Nephron progenitor cell (in vitro differentiated cells): ENCODE results near the gene MAPRE2.

Source experiments
- DNase-seq: peaks from one replicate; pipeline ENCODE4 v3.0.0; 2021
- H3K27ac Mint-ChIP-seq: 2 replicates; pipeline ENCODE4 v1.8.0; 2021; ENCODE audit warnings: mild to moderate bottlenecking, moderate library complexity, mixed read lengths
- H3K27me3 Mint-ChIP-seq: 2 replicates; pipeline ENCODE4 v1.8.0; 2021; ENCODE audit warnings: mild to moderate bottlenecking, low read depth, mixed read lengths; ENCODE audit not compliant: poor library complexity
- H3K36me3 Mint-ChIP-seq: 2 replicates; pipeline ENCODE4 v1.8.0; 2021; ENCODE audit warnings: low read depth, mixed read lengths
- H3K4me1 Mint-ChIP-seq: 2 replicates; pipeline ENCODE4 v1.8.0; 2021; ENCODE audit warnings: mixed read lengths
- H3K4me3 Mint-ChIP-seq: 2 replicates; pipeline ENCODE4 v1.8.0; 2021; ENCODE audit warnings: mild to moderate bottlenecking, moderate library complexity, mixed read lengths
- H3K9me3 Mint-ChIP-seq: 2 replicates; pipeline ENCODE4 v1.8.0; 2021; ENCODE audit warnings: mild to moderate bottlenecking, moderate library complexity, mixed read lengths
- TF ChIP-seq, protein P1 (sequence below): fragments of 200-600 bp; sonication (generic); IDR thresholded peaks from 2 replicates; pipeline ENCODE4 v1.5.0; 2021; ENCODE audit warnings: antibody characterized with exemption

MAPRE2 gene

GRCh38 chr18:35182151-35182550 lies 140.9 kb downstream of the MAPRE2 start:
- Mint-ChIP-seq H3K27ac (no peak overlapping the region), H3K4me3 (no peak overlapping the region), H3K4me1 (no peaks in the 10 kb centered on the region), H3K9me3 (peaks cover 4% of the 10 kb centered on the region), H3K36me3 (no peaks in the 10 kb centered on the region), H3K27me3 (no peaks in the 10 kb centered on the region)
- TF ChIP-seq, protein P1, sequence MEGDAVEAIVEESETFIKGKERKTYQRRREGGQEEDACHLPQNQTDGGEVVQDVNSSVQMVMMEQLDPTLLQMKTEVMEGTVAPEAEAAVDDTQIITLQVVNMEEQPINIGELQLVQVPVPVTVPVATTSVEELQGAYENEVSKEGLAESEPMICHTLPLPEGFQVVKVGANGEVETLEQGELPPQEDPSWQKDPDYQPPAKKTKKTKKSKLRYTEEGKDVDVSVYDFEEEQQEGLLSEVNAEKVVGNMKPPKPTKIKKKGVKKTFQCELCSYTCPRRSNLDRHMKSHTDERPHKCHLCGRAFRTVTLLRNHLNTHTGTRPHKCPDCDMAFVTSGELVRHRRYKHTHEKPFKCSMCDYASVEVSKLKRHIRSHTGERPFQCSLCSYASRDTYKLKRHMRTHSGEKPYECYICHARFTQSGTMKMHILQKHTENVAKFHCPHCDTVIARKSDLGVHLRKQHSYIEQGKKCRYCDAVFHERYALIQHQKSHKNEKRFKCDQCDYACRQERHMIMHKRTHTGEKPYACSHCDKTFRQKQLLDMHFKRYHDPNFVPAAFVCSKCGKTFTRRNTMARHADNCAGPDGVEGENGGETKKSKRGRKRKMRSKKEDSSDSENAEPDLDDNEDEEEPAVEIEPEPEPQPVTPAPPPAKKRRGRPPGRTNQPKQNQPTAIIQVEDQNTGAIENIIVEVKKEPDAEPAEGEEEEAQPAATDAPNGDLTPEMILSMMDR = no peak
- DNase-seq = no peak

DNA sequence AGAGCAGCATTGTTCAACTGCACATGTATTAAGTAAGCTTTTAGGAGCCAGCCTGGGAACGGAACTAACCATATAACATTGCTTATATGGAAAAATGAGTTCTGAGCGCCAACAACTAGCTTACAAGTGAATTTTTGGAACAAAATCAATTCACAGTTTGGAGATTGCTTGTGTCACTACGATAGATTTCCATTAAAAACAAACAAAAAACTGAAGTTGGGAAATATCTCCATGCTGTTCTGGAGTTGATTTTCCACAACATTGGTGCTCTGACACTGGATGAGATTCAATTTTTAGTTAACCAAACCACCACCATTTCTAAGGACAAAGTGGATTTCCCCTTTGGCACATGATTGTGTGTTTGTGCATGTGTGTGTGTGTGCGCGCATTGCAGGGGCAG lies 142.7 kb downstream of the MAPRE2 start:
- H3K9me3 Mint-ChIP-seq = no peaks in the 10 kb centered on the region
- no peak for DNase-seq
- TF ChIP-seq, protein P1 = no peak
- H3K36me3 Mint-ChIP-seq = no peaks in the 10 kb centered on the region
- no peak overlapping the region for H3K27ac Mint-ChIP-seq
- H3K27me3 Mint-ChIP-seq = no peaks in the 10 kb centered on the region
- no peaks in the 10 kb centered on the region for H3K4me1 Mint-ChIP-seq
- no peak overlapping the region for H3K4me3 Mint-ChIP-seq

DNA sequence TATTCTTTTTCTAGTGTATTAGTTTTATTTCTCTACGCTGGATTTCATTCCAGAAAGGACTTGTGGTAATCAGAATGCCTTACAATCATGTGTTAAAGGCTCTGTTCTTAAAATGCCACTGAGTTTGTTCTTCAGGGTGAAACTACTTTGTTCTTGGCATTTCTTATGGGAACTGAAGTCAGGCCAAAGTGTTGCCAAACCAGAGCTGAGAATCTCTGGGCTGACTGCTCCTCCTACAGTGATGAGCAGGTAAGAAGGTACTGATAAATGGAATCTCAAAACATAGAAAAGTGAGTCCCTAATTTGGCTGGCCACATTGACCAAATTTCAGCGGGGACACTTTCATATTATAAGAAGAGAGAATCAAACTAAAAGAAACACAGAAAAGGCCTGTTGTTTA lies 144.6 kb downstream of the MAPRE2 start:
- TF ChIP-seq, protein P1 = no peak
- H3K36me3 Mint-ChIP-seq = no peaks in the 10 kb centered on the region
- H3K27ac Mint-ChIP-seq = no peak overlapping the region
- no peak overlapping the region for H3K4me3 Mint-ChIP-seq
- no peaks in the 10 kb centered on the region for H3K9me3 Mint-ChIP-seq
- H3K27me3 Mint-ChIP-seq = no peaks in the 10 kb centered on the region
- H3K4me1 Mint-ChIP-seq = no peaks in the 10 kb centered on the region
- DNase-seq = no peak

DNA sequence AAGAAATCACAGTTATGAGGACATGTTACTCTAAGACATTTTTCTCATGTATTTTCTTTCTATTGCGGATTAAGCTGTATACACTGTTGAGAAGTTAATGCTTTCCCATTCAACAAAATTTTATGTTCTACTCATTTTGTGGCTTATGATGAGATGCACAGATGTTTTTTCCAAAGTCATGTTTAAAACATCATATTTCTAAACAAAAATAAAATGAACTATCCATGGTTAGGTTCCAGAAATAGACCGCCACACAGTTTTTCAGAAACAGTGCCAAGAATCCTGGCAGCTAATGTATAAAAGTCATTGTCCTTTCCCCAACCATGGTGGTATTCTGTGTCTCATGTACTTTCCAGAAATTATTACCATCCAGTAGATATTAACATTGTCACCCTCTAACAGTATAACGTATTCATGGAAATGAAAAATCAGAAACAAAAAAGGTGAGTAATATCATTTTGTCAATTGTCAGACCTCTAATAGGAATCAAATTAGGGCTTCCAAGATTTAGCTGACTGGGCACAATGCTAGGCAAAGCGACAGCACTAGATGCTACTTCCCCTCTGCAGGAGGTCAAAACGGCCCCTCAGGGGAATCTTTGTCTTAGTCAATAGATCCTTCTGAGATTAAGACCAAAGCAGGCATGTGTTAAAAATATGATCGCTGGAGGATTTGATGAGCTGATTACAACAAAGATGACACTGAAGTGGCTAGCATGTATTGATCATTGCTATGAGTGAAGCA lies 145.2 kb downstream of the MAPRE2 start:
- Mint-ChIP-seq H3K4me3 (no peak overlapping the region), H3K9me3 (no peaks in the 10 kb centered on the region), H3K36me3 (no peaks in the 10 kb centered on the region), H3K27me3 (no peaks in the 10 kb centered on the region), H3K27ac (no peak overlapping the region), H3K4me1 (peaks cover 7% of the 10 kb centered on the region)
- no peak for DNase-seq
- TF ChIP-seq, protein P1 = no peak

DNA sequence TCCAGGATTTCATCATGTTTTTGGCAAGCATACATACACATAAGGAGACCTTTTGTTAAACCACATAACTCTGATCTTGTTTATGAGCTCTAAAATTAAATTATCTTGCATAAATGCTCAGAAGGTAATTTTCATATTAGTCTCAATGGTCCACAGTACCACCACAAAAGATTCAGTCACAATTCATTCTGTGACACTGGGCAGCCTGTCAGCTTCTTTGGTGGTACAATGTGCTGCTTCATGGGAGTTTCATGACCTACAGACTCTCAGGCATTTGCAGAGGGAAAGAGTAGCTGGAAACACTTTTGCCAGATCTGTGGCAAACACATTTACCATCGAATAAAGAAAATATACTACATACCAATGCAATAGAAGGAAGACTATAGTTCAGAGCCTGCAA lies 148.3 kb downstream of the MAPRE2 start:
- Mint-ChIP-seq H3K36me3 (no peaks in the 10 kb centered on the region), H3K27me3 (no peaks in the 10 kb centered on the region), H3K27ac (no peak overlapping the region), H3K9me3 (no peaks in the 10 kb centered on the region), H3K4me1 (peaks cover 19% of the 10 kb centered on the region), H3K4me3 (no peak overlapping the region)
- DNase-seq = no peak
- TF ChIP-seq, protein P1 = no peak

- no peaks in the 10 kb centered on the region for H3K36me3 Mint-ChIP-seq
- peaks cover 19% of the 10 kb centered on the region for H3K4me1 Mint-ChIP-seq
- H3K27ac Mint-ChIP-seq = no peak overlapping the region
- no peak overlapping the region for H3K4me3 Mint-ChIP-seq
- no peak for DNase-seq
- H3K9me3 Mint-ChIP-seq = no peaks in the 10 kb centered on the region
- TF ChIP-seq, protein P1 = no peak
- no peaks in the 10 kb centered on the region for H3K27me3 Mint-ChIP-seq
Measured at GRCh38 chr18:35190948-35191697, 149.9 kb downstream of the MAPRE2 start.
